GM10847 (cell line): ENCODE data around the gene SERPINA12.

Experiments
- POLR2A ChIP-seq: IDR thresholded peaks from 2 replicates; pipeline ENCODE4 v1.6.1; 2011; ENCODE audit not compliant: insufficient read length; ENCODE audit errors: extremely low read depth

Gene SERPINA12

GRCh38 chr14:94462219-94462551 is 47.1 kb downstream of the SERPINA12 start:
- no peak for TF ChIP-seq POLR2A

- no peak for TF ChIP-seq POLR2A
These were observed 47.6 kb downstream of the SERPINA12 start for GRCh38 chr14:94461526-94462218.

- TF ChIP-seq POLR2A, result no peak
These were observed 48.4 kb downstream of the SERPINA12 start for GRCh38 chr14:94460631-94461416.

GRCh38 chr14:94458558-94459205 is 50.6 kb downstream of the SERPINA12 start:
- TF ChIP-seq POLR2A, result no peak

- TF ChIP-seq POLR2A, result no peak
These were observed 51.2 kb downstream of the SERPINA12 start for GRCh38 chr14:94458096-94458495.

- TF ChIP-seq POLR2A, result no peak
These were observed 53.3 kb downstream of the SERPINA12 start for GRCh38 chr14:94455928-94456327.

- no peak for TF ChIP-seq POLR2A
These were observed 57.4 kb downstream of the SERPINA12 start for GRCh38 chr14:94451826-94452225.

- TF ChIP-seq POLR2A, result no peak
These were observed 58.0 kb downstream of the SERPINA12 start for GRCh38 chr14:94451091-94451771.

- TF ChIP-seq POLR2A, result no peak
These were observed 58.6 kb downstream of the SERPINA12 start for GRCh38 chr14:94450722-94451090.

- no peak for TF ChIP-seq POLR2A
These were observed 59.3 kb downstream of the SERPINA12 start for GRCh38 chr14:94449930-94450329.

GRCh38 chr14:94448071-94448808 is 61.0 kb downstream of the SERPINA12 start:
- TF ChIP-seq POLR2A, result no peak

- TF ChIP-seq POLR2A, result no peak
These were observed 62.1 kb downstream of the SERPINA12 start for GRCh38 chr14:94447206-94447605.

GRCh38 chr14:94446126-94446525 is 63.1 kb downstream of the SERPINA12 start:
- no peak for TF ChIP-seq POLR2A

GRCh38 chr14:94445003-94445402 is 64.3 kb downstream of the SERPINA12 start:
- no peak for TF ChIP-seq POLR2A

GRCh38 chr14:94441531-94442205 is 67.6 kb downstream of the SERPINA12 start:
- no peak for TF ChIP-seq POLR2A

- no peak for TF ChIP-seq POLR2A
These were observed 68.1 kb downstream of the SERPINA12 start for GRCh38 chr14:94441130-94441529.
